Measurements from ENCODE around the gene PDE6A. TPM values are rescaled to one million over a fixed set of nuclear protein-coding genes. Genes with fewer than 3 reads are reported as not detected.
"Not testable (repeated sequence)": the region's sequence is repeated elsewhere in the genome, so short reads cannot be mapped to it uniquely, and the experiment has no call there.

Gene PDE6A
- total RNA-seq, 2 donors from 2014 or later: not detected

- H3K27ac Mint-ChIP-seq: no peak overlapping the region
- DNase-seq (no peak), ATAC-seq (no peak)
- H3K4me1 Mint-ChIP-seq: peaks cover 2% of the 10 kb centered on the region
- peaks cover 2% of the 10 kb centered on the region for H3K36me3 Mint-ChIP-seq (ENCODE audit: low read depth)
- H3K27me3 Mint-ChIP-seq: peaks cover 31% of the 10 kb centered on the region
- no peaks in the 10 kb centered on the region for H3K9me3 ChIP-seq (ENCODE audit: control insufficient read depth, low read length, poor library complexity, severe bottlenecking)
- H3K4me3 Mint-ChIP-seq: no peak overlapping the region
These were observed 56.3 kb downstream of the PDE6A start for GRCh38 chr5:149888280-149888679.

GRCh38 chr5:149887622-149888183 lies 56.9 kb downstream of the PDE6A start:
- no peak overlapping the region for H3K27ac Mint-ChIP-seq
- H3K4me3 Mint-ChIP-seq: no peak overlapping the region
- no peak for ATAC-seq

GRCh38 chr5:149886692-149887470 lies 57.7 kb downstream of the PDE6A start:
- Mint-ChIP-seq H3K4me3 (no peak overlapping the region), H3K4me1 (peaks cover 2% of the 10 kb centered on the region), H3K36me3 (ENCODE audit: low read depth) (peaks cover 2% of the 10 kb centered on the region), H3K27me3 (peaks cover 31% of the 10 kb centered on the region), H3K27ac (no peak overlapping the region)
- no peaks in the 10 kb centered on the region for H3K9me3 ChIP-seq (ENCODE audit: control insufficient read depth, low read length, poor library complexity, severe bottlenecking)
- ATAC-seq (no peak), DNase-seq (no peak)

More at GRCh38 chr5:149887622-149888183, 56.9 kb downstream of the PDE6A start:
- peaks cover 2% of the 10 kb centered on the region for H3K36me3 Mint-ChIP-seq (ENCODE audit: low read depth)
- H3K4me1 Mint-ChIP-seq: peaks cover 2% of the 10 kb centered on the region
- no peaks in the 10 kb centered on the region for H3K9me3 ChIP-seq (ENCODE audit: control insufficient read depth, low read length, poor library complexity, severe bottlenecking)
- DNase-seq: no peak
- H3K27me3 Mint-ChIP-seq: peaks cover 31% of the 10 kb centered on the region

- DNase-seq: no peak
- Mint-ChIP-seq H3K27ac (no peak overlapping the region), H3K27me3 (peaks cover 31% of the 10 kb centered on the region), H3K4me1 (peaks cover 2% of the 10 kb centered on the region), H3K36me3 (ENCODE audit: low read depth) (peaks cover 2% of the 10 kb centered on the region), H3K4me3 (no peak overlapping the region)
- H3K9me3 ChIP-seq (ENCODE audit: control insufficient read depth, low read length, poor library complexity, severe bottlenecking): no peaks in the 10 kb centered on the region
- ATAC-seq: no peak
These were observed 58.5 kb downstream of the PDE6A start for GRCh38 chr5:149886060-149886459.

GRCh38 chr5:149885513-149885912 lies 59.1 kb downstream of the PDE6A start:
- Mint-ChIP-seq H3K27me3 (peaks cover 31% of the 10 kb centered on the region), H3K27ac (no peak overlapping the region), H3K36me3 (ENCODE audit: low read depth) (peaks cover 2% of the 10 kb centered on the region), H3K4me3 (no peak overlapping the region), H3K4me1 (peaks cover 2% of the 10 kb centered on the region)
- no peak for ATAC-seq
- no peaks in the 10 kb centered on the region for H3K9me3 ChIP-seq (ENCODE audit: control insufficient read depth, low read length, poor library complexity, severe bottlenecking)
- DNase-seq: no peak

GRCh38 chr5:149883550-149883949 lies 61.0 kb downstream of the PDE6A start:
- H3K36me3 Mint-ChIP-seq (ENCODE audit: low read depth): peaks cover 1% of the 10 kb centered on the region

GRCh38 chr5:149882633-149883032 lies 62.0 kb downstream of the PDE6A start:
- not testable (repeated sequence) for ATAC-seq; H3K4me3 Mint-ChIP-seq; DNase-seq; H3K4me1 Mint-ChIP-seq; H3K36me3 Mint-ChIP-seq (ENCODE audit: low read depth); H3K9me3 ChIP-seq (ENCODE audit: control insufficient read depth, low read length, poor library complexity, severe bottlenecking); H3K27ac Mint-ChIP-seq
- H3K27me3 Mint-ChIP-seq: peaks cover 19% of the 10 kb centered on the region

More at GRCh38 chr5:149883550-149883949, 61.0 kb downstream of the PDE6A start:
- DNase-seq (no peak), ATAC-seq (no peak)
- H3K9me3 ChIP-seq (ENCODE audit: control insufficient read depth, low read length, poor library complexity, severe bottlenecking): no peaks in the 10 kb centered on the region
- peaks cover 1% of the 10 kb centered on the region for H3K4me1 Mint-ChIP-seq
- no peak overlapping the region for H3K27ac Mint-ChIP-seq
- H3K27me3 Mint-ChIP-seq: peaks cover 28% of the 10 kb centered on the region
- no peak overlapping the region for H3K4me3 Mint-ChIP-seq

GRCh38 chr5:149881874-149882273 lies 62.7 kb downstream of the PDE6A start:
- Mint-ChIP-seq H3K27me3 (peaks cover 19% of the 10 kb centered on the region), H3K4me1 (no peaks in the 10 kb centered on the region), H3K36me3 (ENCODE audit: low read depth) (no peaks in the 10 kb centered on the region), H3K27ac (no peak overlapping the region), H3K4me3 (no peak overlapping the region)
- H3K9me3 ChIP-seq (ENCODE audit: control insufficient read depth, low read length, poor library complexity, severe bottlenecking): no peaks in the 10 kb centered on the region
- no peak for ATAC-seq
- DNase-seq: no peak

GRCh38 chr5:149881069-149881622 lies 63.4 kb downstream of the PDE6A start:
- ATAC-seq: no peak
- Mint-ChIP-seq H3K4me1 (no peaks in the 10 kb centered on the region), H3K4me3 (no peak overlapping the region), H3K27ac (no peak overlapping the region), H3K27me3 (peaks cover 16% of the 10 kb centered on the region), H3K36me3 (ENCODE audit: low read depth) (no peaks in the 10 kb centered on the region)
- no peak for DNase-seq
- no peaks in the 10 kb centered on the region for H3K9me3 ChIP-seq (ENCODE audit: control insufficient read depth, low read length, poor library complexity, severe bottlenecking)

- not testable (repeated sequence) for ATAC-seq; H3K27ac Mint-ChIP-seq; H3K4me3 Mint-ChIP-seq; H3K4me1 Mint-ChIP-seq; H3K9me3 ChIP-seq (ENCODE audit: control insufficient read depth, low read length, poor library complexity, severe bottlenecking); H3K36me3 Mint-ChIP-seq (ENCODE audit: low read depth); H3K27me3 Mint-ChIP-seq; DNase-seq
These were observed 65.0 kb downstream of the PDE6A start for GRCh38 chr5:149879593-149879992.

GRCh38 chr5:149878371-149878770 lies 66.2 kb downstream of the PDE6A start:
- no peaks in the 10 kb centered on the region for H3K4me1 Mint-ChIP-seq
- no peaks in the 10 kb centered on the region for H3K9me3 ChIP-seq (ENCODE audit: control insufficient read depth, low read length, poor library complexity, severe bottlenecking)
- H3K27ac Mint-ChIP-seq: no peak overlapping the region
- DNase-seq (no peak), ATAC-seq (no peak)
- no peaks in the 10 kb centered on the region for H3K36me3 Mint-ChIP-seq (ENCODE audit: low read depth)
- H3K4me3 Mint-ChIP-seq: no peak overlapping the region
- H3K27me3 Mint-ChIP-seq: no peaks in the 10 kb centered on the region

GRCh38 chr5:149873896-149874295 lies 70.7 kb downstream of the PDE6A start:
- no peak overlapping the region for H3K27ac Mint-ChIP-seq
- peaks cover 23% of the 10 kb centered on the region for H3K27me3 Mint-ChIP-seq
- no peak for ATAC-seq

GRCh38 chr5:149872351-149873040 lies 72.1 kb downstream of the PDE6A start:
- H3K9me3 ChIP-seq (ENCODE audit: control insufficient read depth, low read length, poor library complexity, severe bottlenecking): no peaks in the 10 kb centered on the region
- ATAC-seq (no peak), DNase-seq (no peak)
- H3K4me3 Mint-ChIP-seq: no peak overlapping the region
- no peak overlapping the region for H3K27ac Mint-ChIP-seq
- H3K4me1 Mint-ChIP-seq: peaks cover 10% of the 10 kb centered on the region
- H3K36me3 Mint-ChIP-seq (ENCODE audit: low read depth): no peaks in the 10 kb centered on the region
- peaks cover 31% of the 10 kb centered on the region for H3K27me3 Mint-ChIP-seq

More at GRCh38 chr5:149873896-149874295, 70.7 kb downstream of the PDE6A start:
- Mint-ChIP-seq H3K36me3 (ENCODE audit: low read depth) (no peaks in the 10 kb centered on the region), H3K4me3 (no peak overlapping the region), H3K4me1 (peaks cover 10% of the 10 kb centered on the region)
- DNase-seq: no peak
- H3K9me3 ChIP-seq (ENCODE audit: control insufficient read depth, low read length, poor library complexity, severe bottlenecking): no peaks in the 10 kb centered on the region
